ENCODE results near the gene CHCHD6.

CHCHD6 gene

DNA sequence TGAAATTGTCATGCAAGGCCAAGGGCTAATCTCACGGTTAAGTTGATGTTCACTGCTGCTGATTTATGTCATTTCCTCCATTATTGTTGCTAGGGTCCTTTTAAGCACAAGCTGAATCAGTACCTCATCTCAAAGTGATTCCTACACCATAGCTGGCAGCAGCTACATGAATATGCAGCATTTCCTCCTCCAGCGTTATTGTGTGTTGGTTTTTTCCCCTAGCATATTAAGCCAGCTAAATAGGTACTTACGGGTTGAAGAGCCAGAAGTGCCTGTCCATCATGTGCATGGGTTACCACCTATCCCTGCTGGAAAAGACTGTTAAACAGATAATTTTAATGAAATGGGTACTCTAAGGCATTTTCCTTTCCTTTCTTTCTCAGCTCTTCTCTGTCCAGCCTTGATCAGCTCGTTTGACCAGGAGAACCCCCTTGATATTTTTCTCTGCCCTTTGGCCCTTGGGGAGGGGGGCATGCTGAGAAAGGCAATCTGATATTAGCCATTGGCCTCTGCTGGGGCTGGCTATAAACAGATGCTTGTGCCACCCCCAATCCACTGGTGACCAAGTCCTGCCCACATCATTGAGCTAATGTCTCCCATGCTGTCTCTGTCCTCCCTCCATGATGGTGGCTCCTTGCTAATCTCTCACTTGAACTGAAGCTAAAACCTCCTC lies 163.3 kb downstream of the CHCHD6 start:
- H3K36me3 Mint-ChIP-seq (ENCODE audit: low read depth), result peaks cover 18% of the 10 kb centered on the region
- H3K27me3 Mint-ChIP-seq, result no peaks in the 10 kb centered on the region
- no peak overlapping the region for H3K4me3 Mint-ChIP-seq
- no peaks in the 10 kb centered on the region for H3K4me1 Mint-ChIP-seq (ENCODE audit: low read depth)
- no peaks in the 10 kb centered on the region for H3K9me3 Mint-ChIP-seq
- DNase-seq, result no peak
- H3K27ac Mint-ChIP-seq, result no peak overlapping the region

GRCh38 chr3:126867863-126868200 lies 163.8 kb downstream of the CHCHD6 start:
- H3K9me3 Mint-ChIP-seq, result no peaks in the 10 kb centered on the region
- H3K4me1 Mint-ChIP-seq (ENCODE audit: low read depth), result no peaks in the 10 kb centered on the region

DNA sequence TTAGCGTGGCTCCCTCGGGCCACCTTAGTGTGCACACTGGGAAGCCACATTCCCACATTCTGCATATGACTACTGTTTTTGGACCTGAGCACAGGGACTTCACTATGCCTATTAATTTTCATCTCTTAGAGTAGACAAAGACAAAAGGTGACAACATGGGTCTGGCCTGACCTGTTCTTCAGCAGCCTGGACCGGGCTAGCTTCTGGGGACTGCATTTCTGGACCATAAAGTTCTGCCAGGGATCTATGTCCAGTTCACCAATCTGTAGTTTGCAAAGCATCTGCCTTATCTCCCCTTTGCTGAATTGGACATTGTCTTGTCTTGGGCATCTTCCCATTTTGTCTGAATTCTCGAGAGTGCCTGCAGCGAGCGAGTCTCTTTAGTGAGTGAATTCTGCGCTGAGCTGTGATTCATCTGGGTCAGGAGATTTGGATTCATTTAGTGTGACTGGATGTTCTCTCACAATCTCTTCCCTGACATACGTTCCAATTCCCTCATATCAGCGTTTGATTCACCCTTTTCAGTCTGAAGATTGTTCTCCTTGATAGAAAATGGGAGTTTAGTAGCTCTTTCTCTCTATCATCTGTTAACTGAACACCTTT lies 166.7 kb downstream of the CHCHD6 start:
- Mint-ChIP-seq H3K27ac (no peak overlapping the region), H3K4me3 (no peak overlapping the region), H3K4me1 (ENCODE audit: low read depth) (no peaks in the 10 kb centered on the region), H3K9me3 (no peaks in the 10 kb centered on the region), H3K36me3 (ENCODE audit: low read depth) (peaks cover 22% of the 10 kb centered on the region), H3K27me3 (no peaks in the 10 kb centered on the region)
- no peak for DNase-seq

More at GRCh38 chr3:126867863-126868200, 163.8 kb downstream of the CHCHD6 start:
- no peak overlapping the region for H3K4me3 Mint-ChIP-seq
- no peak for DNase-seq
- no peaks in the 10 kb centered on the region for H3K27me3 Mint-ChIP-seq
- H3K36me3 Mint-ChIP-seq (ENCODE audit: low read depth), result peaks cover 22% of the 10 kb centered on the region
- H3K27ac Mint-ChIP-seq, result no peak overlapping the region

- no peak overlapping the region for H3K27ac Mint-ChIP-seq
- no peaks in the 10 kb centered on the region for H3K9me3 Mint-ChIP-seq
- H3K4me3 Mint-ChIP-seq, result no peak overlapping the region
- no peaks in the 10 kb centered on the region for H3K4me1 Mint-ChIP-seq (ENCODE audit: low read depth)
- H3K36me3 Mint-ChIP-seq (ENCODE audit: low read depth), result peaks cover 16% of the 10 kb centered on the region
- no peaks in the 10 kb centered on the region for H3K27me3 Mint-ChIP-seq
- no peak for DNase-seq
Observed at GRCh38 chr3:126872701-126873342, 168.8 kb downstream of the CHCHD6 start.

DNA sequence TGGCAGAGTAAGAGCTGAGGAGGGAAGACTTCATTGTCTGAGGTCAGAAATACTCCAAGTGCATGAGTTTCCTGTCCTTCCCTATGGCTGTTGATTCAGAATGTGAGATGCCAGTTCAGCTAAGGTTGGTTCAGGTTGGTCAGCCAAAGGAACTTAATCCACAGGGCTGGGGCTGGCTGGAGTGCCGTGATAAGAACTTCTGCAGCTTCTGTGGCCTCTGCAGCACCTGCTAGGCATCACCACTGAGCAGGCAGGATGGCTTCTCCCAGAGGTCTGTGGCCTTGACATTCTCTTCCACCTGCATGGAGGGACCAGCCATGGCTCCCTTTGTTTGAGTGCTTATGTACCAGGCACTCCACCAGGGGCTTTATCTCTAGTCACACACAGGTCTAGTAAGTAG lies 169.4 kb downstream of the CHCHD6 start:
- H3K4me1 Mint-ChIP-seq (ENCODE audit: low read depth), result no peaks in the 10 kb centered on the region
- DNase-seq, result no peak
- no peak overlapping the region for H3K27ac Mint-ChIP-seq
- no peaks in the 10 kb centered on the region for H3K27me3 Mint-ChIP-seq
- H3K4me3 Mint-ChIP-seq, result no peak overlapping the region
- peaks cover 16% of the 10 kb centered on the region for H3K36me3 Mint-ChIP-seq (ENCODE audit: low read depth)
- no peaks in the 10 kb centered on the region for H3K9me3 Mint-ChIP-seq

GRCh38 chr3:126878664-126879063 lies 174.6 kb downstream of the CHCHD6 start:
- H3K4me1 Mint-ChIP-seq (ENCODE audit: low read depth), result no peaks in the 10 kb centered on the region
- no peak for DNase-seq
- H3K9me3 Mint-ChIP-seq, result no peaks in the 10 kb centered on the region
- H3K4me3 Mint-ChIP-seq, result no peak overlapping the region
- no peaks in the 10 kb centered on the region for H3K27me3 Mint-ChIP-seq
- no peaks in the 10 kb centered on the region for H3K36me3 Mint-ChIP-seq (ENCODE audit: low read depth)
- no peak overlapping the region for H3K27ac Mint-ChIP-seq

DNA sequence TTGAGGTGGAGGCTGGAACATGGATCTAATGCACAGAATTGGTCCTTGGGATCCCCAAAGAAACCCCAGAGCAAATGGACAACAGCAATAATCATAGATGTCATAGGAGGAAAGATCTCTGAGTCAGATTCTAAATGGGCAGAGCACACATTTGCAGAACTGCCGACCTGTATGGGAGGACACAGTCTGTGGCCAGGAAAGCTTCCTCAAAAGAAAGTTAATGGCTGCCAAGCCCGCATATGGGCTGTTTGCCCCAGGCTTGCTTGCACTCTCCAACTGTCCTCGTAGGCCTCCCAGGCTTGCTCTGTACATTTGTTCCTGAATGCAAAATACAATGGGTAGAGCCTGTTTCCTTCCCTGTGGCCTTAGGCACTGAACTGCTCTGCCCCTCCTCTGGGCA lies 176.9 kb downstream of the CHCHD6 start:
- Mint-ChIP-seq H3K27me3 (no peaks in the 10 kb centered on the region), H3K4me1 (ENCODE audit: low read depth) (no peaks in the 10 kb centered on the region), H3K9me3 (no peaks in the 10 kb centered on the region), H3K27ac (no peak overlapping the region), H3K4me3 (no peak overlapping the region), H3K36me3 (ENCODE audit: low read depth) (no peaks in the 10 kb centered on the region)
- DNase-seq, result no peak

DNA sequence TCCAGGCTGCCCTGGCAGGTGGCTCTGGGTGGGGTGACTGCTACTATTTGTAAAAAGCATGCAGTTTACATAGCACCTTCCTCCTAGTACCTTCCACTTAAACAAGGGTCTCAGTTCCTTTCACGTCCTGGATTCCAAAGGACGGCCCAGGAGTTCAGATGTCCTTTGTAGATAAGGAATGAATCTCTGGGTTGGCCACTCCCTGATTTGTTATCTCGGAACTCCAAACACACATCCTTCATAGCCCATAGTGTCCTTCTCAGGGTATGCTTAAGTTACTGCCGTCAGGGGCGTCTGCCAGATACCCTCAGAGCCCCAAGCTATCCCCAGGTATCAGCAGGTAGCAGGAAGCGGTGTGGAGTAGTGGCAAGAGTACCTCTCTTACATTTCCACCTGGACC lies 177.8 kb downstream of the CHCHD6 start:
- no peaks in the 10 kb centered on the region for H3K27me3 Mint-ChIP-seq
- no peaks in the 10 kb centered on the region for H3K36me3 Mint-ChIP-seq (ENCODE audit: low read depth)
- H3K9me3 Mint-ChIP-seq, result no peaks in the 10 kb centered on the region
- no peak for DNase-seq
- no peaks in the 10 kb centered on the region for H3K4me1 Mint-ChIP-seq (ENCODE audit: low read depth)
- no peak overlapping the region for H3K27ac Mint-ChIP-seq
- H3K4me3 Mint-ChIP-seq, result no peak overlapping the region

DNA sequence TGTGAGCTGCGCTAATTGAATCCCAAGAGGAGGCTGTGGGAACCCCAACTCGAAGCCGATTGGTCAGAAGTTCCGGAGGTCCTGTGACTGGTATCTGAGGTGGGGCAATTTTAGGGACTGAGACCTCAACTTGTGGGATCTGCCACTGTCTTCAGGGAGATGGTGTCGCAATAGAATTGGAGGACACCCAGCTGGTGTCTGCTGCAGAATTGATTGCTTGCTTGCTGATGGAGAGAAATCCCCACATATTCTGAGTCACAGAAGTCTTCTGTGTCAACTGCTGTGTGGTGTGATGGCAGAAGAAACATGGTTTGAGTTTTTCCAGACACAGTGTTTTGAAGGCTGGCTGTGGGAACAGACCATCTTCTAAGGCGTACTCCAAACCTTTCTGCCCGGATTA lies 179.2 kb downstream of the CHCHD6 start:
- no peak for DNase-seq
- Mint-ChIP-seq H3K36me3 (ENCODE audit: low read depth) (peaks cover under 1% of the 10 kb centered on the region), H3K27ac (no peak overlapping the region), H3K9me3 (no peaks in the 10 kb centered on the region), H3K4me1 (ENCODE audit: low read depth) (no peaks in the 10 kb centered on the region), H3K4me3 (no peak overlapping the region), H3K27me3 (no peaks in the 10 kb centered on the region)

- H3K4me1 Mint-ChIP-seq (ENCODE audit: low read depth), result no peaks in the 10 kb centered on the region
- H3K36me3 Mint-ChIP-seq (ENCODE audit: low read depth), result peaks cover 9% of the 10 kb centered on the region
- no peak overlapping the region for H3K27ac Mint-ChIP-seq
- no peaks in the 10 kb centered on the region for H3K9me3 Mint-ChIP-seq
- no peaks in the 10 kb centered on the region for H3K27me3 Mint-ChIP-seq
- H3K4me3 Mint-ChIP-seq, result no peak overlapping the region
- DNase-seq, result no peak
Observed at GRCh38 chr3:126885425-126885824, 181.4 kb downstream of the CHCHD6 start.

GRCh38 chr3:126886217-126886616 lies 182.2 kb downstream of the CHCHD6 start:
- no peak for DNase-seq
- Mint-ChIP-seq H3K9me3 (no peaks in the 10 kb centered on the region), H3K27me3 (no peaks in the 10 kb centered on the region), H3K36me3 (ENCODE audit: low read depth) (peaks cover 9% of the 10 kb centered on the region), H3K4me1 (ENCODE audit: low read depth) (no peaks in the 10 kb centered on the region), H3K27ac (no peak overlapping the region), H3K4me3 (no peak overlapping the region)

GRCh38 chr3:126887686-126888085 lies 183.6 kb downstream of the CHCHD6 start:
- Mint-ChIP-seq H3K27me3 (no peaks in the 10 kb centered on the region), H3K27ac (no peak overlapping the region), H3K36me3 (ENCODE audit: low read depth) (peaks cover 16% of the 10 kb centered on the region)

GRCh38 chr3:126888186-126888760 lies 184.2 kb downstream of the CHCHD6 start:
- no peaks in the 10 kb centered on the region for H3K4me1 Mint-ChIP-seq (ENCODE audit: low read depth)
- H3K9me3 Mint-ChIP-seq, result no peaks in the 10 kb centered on the region
- peaks cover 16% of the 10 kb centered on the region for H3K36me3 Mint-ChIP-seq (ENCODE audit: low read depth)
- no peak overlapping the region for H3K27ac Mint-ChIP-seq
- no peaks in the 10 kb centered on the region for H3K27me3 Mint-ChIP-seq
- DNase-seq, result no peak
- no peak overlapping the region for H3K4me3 Mint-ChIP-seq

More at GRCh38 chr3:126887686-126888085, 183.6 kb downstream of the CHCHD6 start:
- Mint-ChIP-seq H3K9me3 (no peaks in the 10 kb centered on the region), H3K4me1 (ENCODE audit: low read depth) (no peaks in the 10 kb centered on the region), H3K4me3 (no peak overlapping the region)
- no peak for DNase-seq

DNA sequence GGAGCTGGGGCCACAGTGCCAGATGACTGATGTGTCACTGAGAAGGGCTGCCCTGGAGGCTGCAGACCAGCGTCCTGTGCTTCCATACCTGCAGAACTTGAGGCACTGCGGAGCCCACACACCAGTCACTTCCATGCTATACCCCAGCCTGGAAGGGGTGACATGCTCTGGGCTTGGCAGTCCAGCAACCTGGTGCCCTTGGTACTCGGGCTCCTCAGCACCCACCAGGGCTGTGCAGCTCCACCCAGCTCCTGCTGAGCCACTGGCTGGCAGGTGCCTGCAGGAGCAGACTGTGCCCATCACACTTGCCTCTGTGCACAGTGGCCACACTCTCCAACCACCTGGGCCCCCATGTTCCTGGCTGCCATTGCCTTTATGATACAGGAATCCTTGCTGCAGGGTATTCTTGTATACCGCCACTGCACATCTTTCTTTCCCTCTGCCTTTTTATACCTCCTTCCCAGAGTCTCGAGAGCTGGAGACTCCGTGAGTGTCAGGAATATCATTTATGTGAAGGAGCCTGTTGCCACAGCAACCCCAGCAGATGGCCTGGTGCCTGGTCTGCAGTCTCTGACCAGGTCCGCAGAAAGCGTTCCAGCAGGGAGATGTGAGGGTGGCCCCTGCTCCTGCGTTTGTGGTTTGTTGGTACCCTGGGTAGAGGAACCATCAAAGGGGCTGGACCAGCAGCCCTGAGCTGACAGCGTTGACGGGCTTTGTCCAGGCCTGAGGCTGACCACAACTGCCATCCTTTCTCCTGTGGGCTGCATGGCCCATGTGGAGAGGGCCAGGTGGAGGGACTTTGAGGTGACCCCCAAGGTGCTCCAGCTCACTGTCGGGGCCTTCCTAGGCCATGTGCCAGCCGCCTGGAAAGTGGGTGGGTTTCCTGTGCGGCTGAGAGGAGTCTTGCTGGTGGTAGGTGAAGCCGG lies 185.5 kb downstream of the CHCHD6 start:
- Mint-ChIP-seq H3K4me3 (no peak overlapping the region), H3K36me3 (ENCODE audit: low read depth) (peaks cover 16% of the 10 kb centered on the region), H3K27ac (no peak overlapping the region), H3K27me3 (no peaks in the 10 kb centered on the region), H3K4me1 (ENCODE audit: low read depth) (no peaks in the 10 kb centered on the region), H3K9me3 (no peaks in the 10 kb centered on the region)
- DNase-seq, result no peak

Measured in activated T-cell treated with anti-CD3 and anti-CD28 coated beads, Interleukin-2, amount 50 U/mL, for 24 hours (primary cell).